Measurements from ENCODE around the gene KCNK5. TPM values are rescaled to one million over a fixed set of nuclear protein-coding genes. Genes with fewer than 3 reads are reported as not detected.

KCNK5 gene
- total RNA-seq, 2 experiments from 2014 or later, result 25.0 to 25.9 TPM

DNA sequence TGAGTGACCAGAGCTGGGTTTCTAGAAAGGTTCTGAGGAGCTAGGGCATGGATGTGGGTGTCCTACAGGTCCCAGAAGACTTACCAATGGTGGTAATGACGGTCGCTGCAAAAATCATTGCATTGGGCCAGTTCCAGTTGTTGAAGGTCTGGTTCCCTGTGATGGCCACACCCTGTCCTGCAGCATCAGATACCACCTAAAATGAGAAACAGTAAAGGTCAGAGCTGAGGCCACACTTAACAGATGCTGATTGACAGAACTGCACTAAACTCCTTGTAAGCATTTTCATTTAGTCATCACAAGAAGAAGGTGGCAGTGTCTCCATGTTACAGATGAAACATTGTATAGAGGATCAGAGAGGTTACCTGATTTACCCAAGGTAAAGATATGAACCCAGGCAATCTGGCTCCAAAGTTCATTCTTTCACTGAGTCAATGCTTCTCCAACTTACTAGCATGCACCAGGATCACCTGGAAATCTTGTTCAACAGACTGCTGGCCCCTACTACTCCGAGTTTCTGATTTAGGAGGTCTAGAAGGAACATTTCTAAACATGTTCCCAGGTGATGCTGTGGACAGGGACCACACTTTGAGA, 33.4 kb downstream of the KCNK5 start:
- Mint-ChIP-seq H3K9me3 (no peaks in the 10 kb centered on the region), H3K36me3 (ENCODE audit: low read depth) (peaks cover 60% of the 10 kb centered on the region), H3K4me1 (ENCODE audit: low read depth) (peaks cover 4% of the 10 kb centered on the region), H3K4me3 (no peak overlapping the region), H3K27me3 (no peaks in the 10 kb centered on the region), H3K27ac (no peak overlapping the region)
- ChIA-PET CTCF (interaction anchor here (0.9 to 1.0 kb wide), 2 partner anchors 14 to 107 kb away, joined by 3 read pairs; no protein-coding TSS in a partner anchor), POLR2A (interaction anchor here (0.6 kb wide), 1 partner anchor 133 kb away, joined by 3 read pairs; no protein-coding TSS in a partner anchor)
- TF ChIP-seq, protein P1, sequence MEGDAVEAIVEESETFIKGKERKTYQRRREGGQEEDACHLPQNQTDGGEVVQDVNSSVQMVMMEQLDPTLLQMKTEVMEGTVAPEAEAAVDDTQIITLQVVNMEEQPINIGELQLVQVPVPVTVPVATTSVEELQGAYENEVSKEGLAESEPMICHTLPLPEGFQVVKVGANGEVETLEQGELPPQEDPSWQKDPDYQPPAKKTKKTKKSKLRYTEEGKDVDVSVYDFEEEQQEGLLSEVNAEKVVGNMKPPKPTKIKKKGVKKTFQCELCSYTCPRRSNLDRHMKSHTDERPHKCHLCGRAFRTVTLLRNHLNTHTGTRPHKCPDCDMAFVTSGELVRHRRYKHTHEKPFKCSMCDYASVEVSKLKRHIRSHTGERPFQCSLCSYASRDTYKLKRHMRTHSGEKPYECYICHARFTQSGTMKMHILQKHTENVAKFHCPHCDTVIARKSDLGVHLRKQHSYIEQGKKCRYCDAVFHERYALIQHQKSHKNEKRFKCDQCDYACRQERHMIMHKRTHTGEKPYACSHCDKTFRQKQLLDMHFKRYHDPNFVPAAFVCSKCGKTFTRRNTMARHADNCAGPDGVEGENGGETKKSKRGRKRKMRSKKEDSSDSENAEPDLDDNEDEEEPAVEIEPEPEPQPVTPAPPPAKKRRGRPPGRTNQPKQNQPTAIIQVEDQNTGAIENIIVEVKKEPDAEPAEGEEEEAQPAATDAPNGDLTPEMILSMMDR (IDR thresholded peaks at IDR 0.05), result no peak
- ATAC-seq (no peak), DNase-seq (no peak)
- intact Hi-C loops (cut with micrococcal nuclease), result no loop called here

DNA sequence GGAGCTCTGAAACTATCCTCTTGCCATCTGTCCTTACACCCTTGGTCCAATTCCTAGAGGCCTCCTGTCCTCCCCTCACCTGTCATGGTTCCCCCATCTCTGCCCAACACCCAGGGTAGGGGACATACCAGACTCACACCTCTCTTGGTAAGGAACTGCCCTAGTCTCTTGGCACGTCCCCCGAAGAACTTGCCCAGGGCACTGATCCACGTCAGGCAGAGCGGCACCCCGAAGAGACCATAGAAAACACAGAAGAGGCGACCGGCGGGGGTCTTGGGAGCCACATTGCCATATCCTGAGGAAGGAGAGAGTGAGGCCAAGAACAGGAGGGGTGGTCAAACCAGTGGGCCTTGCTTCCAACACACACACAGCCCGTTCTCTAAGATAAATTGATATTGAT, 34.8 kb downstream of the KCNK5 start:
- TF ChIP-seq, protein P1 (IDR thresholded peaks at IDR 0.05), result no peak
- ATAC-seq (no peak), DNase-seq (no peak)
- POLR2A ChIA-PET, result no interaction called here
- H3K4me1 Mint-ChIP-seq (ENCODE audit: low read depth), result peaks cover 5% of the 10 kb centered on the region
- intact Hi-C loops (cut with micrococcal nuclease), result no loop called here
- no peaks in the 10 kb centered on the region for H3K9me3 Mint-ChIP-seq
- no peak overlapping the region for H3K27ac Mint-ChIP-seq
- CTCF ChIA-PET, result interaction anchor here (1.0 kb wide), 1 partner anchor 108 kb away, joined by 3 read pairs; no protein-coding TSS in a partner anchor
- H3K4me3 Mint-ChIP-seq, result no peak overlapping the region
- H3K36me3 Mint-ChIP-seq (ENCODE audit: low read depth), result peaks cover 61% of the 10 kb centered on the region
- no peaks in the 10 kb centered on the region for H3K27me3 Mint-ChIP-seq

DNA sequence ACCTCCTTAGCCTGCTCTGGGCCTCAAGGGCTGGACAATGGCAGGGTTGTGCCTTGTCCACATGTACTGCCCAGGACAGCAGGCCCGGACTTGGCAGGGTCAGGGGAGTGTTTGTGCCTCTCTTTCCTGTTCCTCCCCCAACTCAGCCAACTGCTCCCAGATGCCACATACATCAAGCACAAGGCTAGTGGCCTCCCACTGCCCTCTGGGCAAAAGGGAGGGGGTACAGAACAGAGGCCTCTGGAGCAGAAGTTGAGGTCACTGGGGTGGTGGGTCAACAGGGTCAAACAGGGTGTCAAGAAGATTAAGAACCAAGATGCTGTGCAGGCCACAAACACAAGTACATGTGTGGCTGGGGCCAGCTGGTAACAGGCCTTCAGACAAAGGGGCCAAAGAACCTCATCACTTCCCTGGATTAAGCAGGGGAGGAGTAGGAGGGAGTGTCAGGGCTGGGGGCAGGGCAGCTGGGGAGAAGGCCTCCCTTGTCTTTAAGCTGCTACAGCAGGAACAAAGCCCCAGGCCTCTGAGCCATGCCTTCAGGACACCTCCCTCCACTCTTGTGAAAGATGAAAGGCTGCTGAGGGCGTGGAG, 36.0 kb downstream of the KCNK5 start:
- DNase-seq (no peak), ATAC-seq (no peak)
- Mint-ChIP-seq H3K4me1 (ENCODE audit: low read depth) (peaks cover 14% of the 10 kb centered on the region), H3K36me3 (ENCODE audit: low read depth) (peaks cover 68% of the 10 kb centered on the region), H3K4me3 (no peak overlapping the region), H3K9me3 (no peaks in the 10 kb centered on the region), H3K27me3 (no peaks in the 10 kb centered on the region), H3K27ac (no peak overlapping the region)
- ChIA-PET POLR2A (no interaction called here), CTCF (no interaction called here)
- TF ChIP-seq, protein P1 (IDR thresholded peaks at IDR 0.05), result no peak
- intact Hi-C loops (cut with micrococcal nuclease), result no loop called here

DNA sequence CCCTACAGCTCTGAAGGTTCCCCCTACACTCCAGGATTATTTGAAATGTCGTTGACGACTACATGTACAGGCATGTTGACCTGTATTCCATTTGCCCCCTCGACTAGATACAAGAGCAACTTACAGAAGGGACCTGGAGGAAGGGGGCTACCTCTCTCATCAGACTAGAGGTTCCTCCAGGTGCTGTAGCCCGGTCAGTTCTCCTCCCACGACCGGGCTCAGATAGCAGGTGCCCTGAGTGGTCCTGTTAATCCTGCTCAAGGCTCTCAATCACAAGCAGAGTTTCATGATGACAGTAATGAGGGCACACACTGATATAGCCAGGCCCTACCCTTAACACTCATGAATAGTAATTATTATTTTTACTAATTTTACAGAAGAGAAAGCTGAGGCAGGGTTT, 36.5 kb downstream of the KCNK5 start:
- H3K36me3 Mint-ChIP-seq (ENCODE audit: low read depth), result peaks cover 71% of the 10 kb centered on the region
- no peaks in the 10 kb centered on the region for H3K9me3 Mint-ChIP-seq
- ChIA-PET POLR2A (no interaction called here), CTCF (no interaction called here)
- ATAC-seq (no peak), DNase-seq (no peak)
- H3K4me3 Mint-ChIP-seq, result no peak overlapping the region
- TF ChIP-seq, protein P1 (IDR thresholded peaks at IDR 0.05), result no peak
- peaks cover 14% of the 10 kb centered on the region for H3K4me1 Mint-ChIP-seq (ENCODE audit: low read depth)
- intact Hi-C loops (cut with micrococcal nuclease), result no loop called here
- no peak overlapping the region for H3K27ac Mint-ChIP-seq
- H3K27me3 Mint-ChIP-seq, result no peaks in the 10 kb centered on the region

DNA sequence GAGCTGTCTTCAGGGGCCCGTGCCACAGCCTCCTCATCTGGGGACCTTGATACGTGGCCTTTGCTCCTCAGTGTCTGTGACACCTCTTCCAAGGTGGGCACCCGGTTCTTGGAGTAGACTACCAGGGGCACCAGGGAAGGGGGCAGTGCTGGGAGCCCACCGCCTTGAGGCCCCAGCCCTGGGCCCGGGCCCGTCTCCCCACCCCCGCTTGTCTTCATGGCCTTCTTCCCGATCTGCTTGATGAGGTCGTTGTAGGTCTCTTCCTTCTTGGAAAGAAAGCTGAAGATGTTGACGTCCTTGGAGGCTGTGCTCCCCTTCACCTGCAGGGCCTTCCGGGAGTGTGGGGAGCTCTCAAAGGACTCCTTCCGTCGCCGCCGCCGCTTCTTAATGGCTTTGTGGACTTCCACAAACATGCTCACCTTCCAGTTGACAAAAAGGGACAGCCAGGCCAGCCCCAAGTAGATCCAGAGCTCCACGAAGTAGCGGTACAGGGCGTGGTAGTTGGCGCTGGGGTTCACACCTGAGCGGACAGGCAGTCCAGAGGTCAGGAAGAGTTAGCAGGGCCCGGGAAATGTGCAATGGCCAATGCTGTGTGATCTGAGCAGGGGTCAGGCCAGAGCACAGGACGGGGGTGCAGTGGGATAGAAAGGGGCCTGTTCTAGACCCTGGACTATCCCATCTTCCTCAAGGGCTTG, 37.9 kb downstream of the KCNK5 start:
- peaks cover 14% of the 10 kb centered on the region for H3K4me1 Mint-ChIP-seq (ENCODE audit: low read depth)
- CTCF ChIA-PET, result interaction anchor here (1.2 to 1.6 kb wide), 3 partner anchors 10 to 112 kb away, joined by 3 to 5 read pairs (median 4); no protein-coding TSS in a partner anchor
- no peaks in the 10 kb centered on the region for H3K27me3 Mint-ChIP-seq
- DNase-seq, result no peak
- TF ChIP-seq, protein P1 (IDR thresholded peaks at IDR 0.05), result no peak
- peaks cover 69% of the 10 kb centered on the region for H3K36me3 Mint-ChIP-seq (ENCODE audit: low read depth)
- no peak overlapping the region for H3K27ac Mint-ChIP-seq
- H3K9me3 Mint-ChIP-seq, result no peaks in the 10 kb centered on the region
- intact Hi-C loops (cut with micrococcal nuclease), result no loop called here
- POLR2A ChIA-PET, result no interaction called here
- ATAC-seq, result no peak
- H3K4me3 Mint-ChIP-seq, result no peak overlapping the region

Data from activated CD8-positive, alpha-beta T cell treated with anti-CD3 and anti-CD28 coated beads for 36 hours (primary cell).